IMR-90 (cell line): ENCODE data around the gene KIAA0513.
"Not testable (repeated sequence)": the region's sequence is repeated elsewhere in the genome, so short reads cannot be mapped to it uniquely, and the experiment has no call there.

ENCODE experiments used
- BHLHE40 ChIP-seq: fragments of 150-350 bp; IDR thresholded peaks from 2 replicates; pipeline ENCODE4 v1.6.1; 2016; ENCODE audit warnings: mild to moderate bottlenecking, low read depth, low read length
- CEBPB ChIP-seq: IDR thresholded peaks from 2 replicates; pipeline ENCODE4 v1.6.1; 2012; ENCODE audit warnings: low read depth, low read length, improper control_type of control experiment
- MAFK ChIP-seq: IDR thresholded peaks from 2 replicates; pipeline ENCODE4 v1.6.1; 2012; ENCODE audit warnings: low read depth, low read length, improper control_type of control experiment
- MAZ ChIP-seq: IDR thresholded peaks from 2 replicates; pipeline ENCODE4 v1.6.1; 2012; ENCODE audit warnings: low read depth, mild to moderate bottlenecking, low read length, improper control_type of control experiment, moderate library complexity, borderline replicate concordance
- MXI1 ChIP-seq: IDR thresholded peaks from 2 replicates; pipeline ENCODE4 v1.6.1; 2012; ENCODE audit warnings: low read depth, mild to moderate bottlenecking, low read length, moderate library complexity, borderline replicate concordance
- TF ChIP-seq, protein P1 (sequence below): conservative IDR thresholded peaks from 2 replicates; pipeline ENCODE4 v1.5.1; 2012; ENCODE audit warnings: mild to moderate bottlenecking, low read depth, low read length, improper control_type of control experiment

DNA sequence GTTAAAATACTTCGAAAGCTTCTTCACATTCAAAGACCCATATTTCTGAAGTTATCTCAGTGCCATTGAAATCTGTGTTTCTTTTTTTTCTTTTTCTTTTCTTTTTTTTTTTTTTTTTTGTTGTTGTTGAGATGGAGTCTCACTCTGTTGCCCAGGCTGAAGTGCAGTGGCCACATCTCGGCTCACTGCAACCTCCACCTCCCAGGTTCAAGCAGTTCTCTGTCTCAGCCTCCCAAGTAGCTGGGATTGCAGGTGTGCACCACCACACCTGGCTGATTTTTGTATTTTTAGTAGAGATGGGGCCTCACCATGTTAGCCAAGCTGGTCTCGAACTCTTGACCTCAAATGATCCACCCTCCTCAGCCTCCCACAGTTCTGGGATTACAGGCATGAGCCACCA lies 26.7 kb downstream of the KIAA0513 start:
- TF ChIP-seq MAZ, MXI1, CEBPB, BHLHE40, MAFK: not testable (repeated sequence)
- TF ChIP-seq, protein P1, sequence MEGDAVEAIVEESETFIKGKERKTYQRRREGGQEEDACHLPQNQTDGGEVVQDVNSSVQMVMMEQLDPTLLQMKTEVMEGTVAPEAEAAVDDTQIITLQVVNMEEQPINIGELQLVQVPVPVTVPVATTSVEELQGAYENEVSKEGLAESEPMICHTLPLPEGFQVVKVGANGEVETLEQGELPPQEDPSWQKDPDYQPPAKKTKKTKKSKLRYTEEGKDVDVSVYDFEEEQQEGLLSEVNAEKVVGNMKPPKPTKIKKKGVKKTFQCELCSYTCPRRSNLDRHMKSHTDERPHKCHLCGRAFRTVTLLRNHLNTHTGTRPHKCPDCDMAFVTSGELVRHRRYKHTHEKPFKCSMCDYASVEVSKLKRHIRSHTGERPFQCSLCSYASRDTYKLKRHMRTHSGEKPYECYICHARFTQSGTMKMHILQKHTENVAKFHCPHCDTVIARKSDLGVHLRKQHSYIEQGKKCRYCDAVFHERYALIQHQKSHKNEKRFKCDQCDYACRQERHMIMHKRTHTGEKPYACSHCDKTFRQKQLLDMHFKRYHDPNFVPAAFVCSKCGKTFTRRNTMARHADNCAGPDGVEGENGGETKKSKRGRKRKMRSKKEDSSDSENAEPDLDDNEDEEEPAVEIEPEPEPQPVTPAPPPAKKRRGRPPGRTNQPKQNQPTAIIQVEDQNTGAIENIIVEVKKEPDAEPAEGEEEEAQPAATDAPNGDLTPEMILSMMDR, result not testable (repeated sequence)
